ENCODE data around the gene HTR6. TPM values are rescaled to one million over a fixed set of nuclear protein-coding genes. Genes with fewer than 3 reads are reported as not detected.

Gene HTR6
- total and polyA plus RNA-seq, 2 of the 4 experiments (the other 2 are of a cell fraction), result not detected

DNA sequence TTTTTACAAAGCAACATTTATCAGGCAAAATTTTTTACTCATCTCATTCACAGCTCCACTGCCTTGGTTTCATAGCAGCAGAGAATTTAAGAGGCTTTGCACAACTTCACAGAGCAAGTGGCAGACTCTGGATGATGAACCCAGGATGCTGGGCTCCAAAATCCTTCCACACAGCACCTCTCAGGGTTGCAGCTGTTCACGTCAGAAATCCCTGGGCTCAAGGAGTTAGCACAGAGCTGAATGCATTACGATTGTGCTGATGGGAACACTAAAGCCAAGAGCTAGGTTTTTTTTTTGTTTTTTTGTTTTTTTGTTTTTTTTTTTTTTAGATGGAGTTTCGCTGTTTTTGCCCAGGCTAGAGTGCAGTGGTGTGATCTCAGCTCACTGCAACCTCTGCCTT is 2.4 kb upstream of the HTR6 start:
- no peak for TF ChIP-seq NFE2L2 (IDR thresholded peaks at IDR 0.05; ENCODE audit: low read depth, low read length)
- TF ChIP-seq, protein P1, sequence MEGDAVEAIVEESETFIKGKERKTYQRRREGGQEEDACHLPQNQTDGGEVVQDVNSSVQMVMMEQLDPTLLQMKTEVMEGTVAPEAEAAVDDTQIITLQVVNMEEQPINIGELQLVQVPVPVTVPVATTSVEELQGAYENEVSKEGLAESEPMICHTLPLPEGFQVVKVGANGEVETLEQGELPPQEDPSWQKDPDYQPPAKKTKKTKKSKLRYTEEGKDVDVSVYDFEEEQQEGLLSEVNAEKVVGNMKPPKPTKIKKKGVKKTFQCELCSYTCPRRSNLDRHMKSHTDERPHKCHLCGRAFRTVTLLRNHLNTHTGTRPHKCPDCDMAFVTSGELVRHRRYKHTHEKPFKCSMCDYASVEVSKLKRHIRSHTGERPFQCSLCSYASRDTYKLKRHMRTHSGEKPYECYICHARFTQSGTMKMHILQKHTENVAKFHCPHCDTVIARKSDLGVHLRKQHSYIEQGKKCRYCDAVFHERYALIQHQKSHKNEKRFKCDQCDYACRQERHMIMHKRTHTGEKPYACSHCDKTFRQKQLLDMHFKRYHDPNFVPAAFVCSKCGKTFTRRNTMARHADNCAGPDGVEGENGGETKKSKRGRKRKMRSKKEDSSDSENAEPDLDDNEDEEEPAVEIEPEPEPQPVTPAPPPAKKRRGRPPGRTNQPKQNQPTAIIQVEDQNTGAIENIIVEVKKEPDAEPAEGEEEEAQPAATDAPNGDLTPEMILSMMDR (conservative IDR thresholded peaks at IDR 0.05; ENCODE audit: low read depth, low read length), result no peak
- TF ChIP-seq, protein P2, sequence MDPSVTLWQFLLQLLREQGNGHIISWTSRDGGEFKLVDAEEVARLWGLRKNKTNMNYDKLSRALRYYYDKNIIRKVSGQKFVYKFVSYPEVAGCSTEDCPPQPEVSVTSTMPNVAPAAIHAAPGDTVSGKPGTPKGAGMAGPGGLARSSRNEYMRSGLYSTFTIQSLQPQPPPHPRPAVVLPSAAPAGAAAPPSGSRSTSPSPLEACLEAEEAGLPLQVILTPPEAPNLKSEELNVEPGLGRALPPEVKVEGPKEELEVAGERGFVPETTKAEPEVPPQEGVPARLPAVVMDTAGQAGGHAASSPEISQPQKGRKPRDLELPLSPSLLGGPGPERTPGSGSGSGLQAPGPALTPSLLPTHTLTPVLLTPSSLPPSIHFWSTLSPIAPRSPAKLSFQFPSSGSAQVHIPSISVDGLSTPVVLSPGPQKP (IDR thresholded peaks at IDR 0.05; ENCODE audit: borderline replicate concordance, low read depth, low read length), result no peak
- no peak for TF ChIP-seq FOS (IDR thresholded peaks at IDR 0.05; ENCODE audit: low read depth, low read length)
- TF ChIP-seq RAD21 (IDR thresholded peaks at IDR 0.05; ENCODE audit: low read length), result no peak
- TF ChIP-seq MAZ (IDR thresholded peaks at IDR 0.05; ENCODE audit: borderline replicate concordance, low read depth, low read length), result no peak
- TF ChIP-seq SMC3 (IDR thresholded peaks at IDR 0.05; ENCODE audit: low read depth, low read length), result no peak
- TF ChIP-seq CHD1 (IDR thresholded peaks at IDR 0.05; ENCODE audit: low read depth, low read length), result no peak
- TF ChIP-seq RFX5 (IDR thresholded peaks at IDR 0.05; ENCODE audit: low read depth, low read length), result no peak
- TF ChIP-seq POLR2A (IDR thresholded peaks at IDR 0.05; ENCODE audit: low read depth, low read length), result no peak
- TF ChIP-seq BHLHE40 (IDR thresholded peaks at IDR 0.05; ENCODE audit: low read depth, low read length), result no peak
- no peak for TF ChIP-seq MAFK (IDR thresholded peaks at IDR 0.05; ENCODE audit: low read depth, low read length)
- TF ChIP-seq CEBPB (IDR thresholded peaks at IDR 0.05; ENCODE audit: low read depth, low read length), result no peak
- TF ChIP-seq, protein P3, sequence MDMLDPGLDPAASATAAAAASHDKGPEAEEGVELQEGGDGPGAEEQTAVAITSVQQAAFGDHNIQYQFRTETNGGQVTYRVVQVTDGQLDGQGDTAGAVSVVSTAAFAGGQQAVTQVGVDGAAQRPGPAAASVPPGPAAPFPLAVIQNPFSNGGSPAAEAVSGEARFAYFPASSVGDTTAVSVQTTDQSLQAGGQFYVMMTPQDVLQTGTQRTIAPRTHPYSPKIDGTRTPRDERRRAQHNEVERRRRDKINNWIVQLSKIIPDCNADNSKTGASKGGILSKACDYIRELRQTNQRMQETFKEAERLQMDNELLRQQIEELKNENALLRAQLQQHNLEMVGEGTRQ (IDR thresholded peaks at IDR 0.05; ENCODE audit: low read depth, low read length), result no peak
- no peak for TF ChIP-seq RCOR1 (IDR thresholded peaks at IDR 0.05; ENCODE audit: insufficient replicate concordance, low read length)
- no peak overlapping the region for H2AFZ ChIP-seq (replicated peaks; ENCODE audit: low read length, poor library complexity)
- dilution Hi-C loops (cut with HindIII; ENCODE audit: low sequenced_read_pairs, unreplicated experiment) (no loop called here), in situ Hi-C loops (cut with MboI; ENCODE audit: low sequenced_read_pairs) (no loop called here), intact Hi-C loops (cut with micrococcal nuclease) (loop anchor here (5.0 to 10.0 kb wide), 2 partner anchors 222 to 490 kb away; partner anchors contain the start of gene OTUD3)
- BruUV-seq (replicated peaks), result no TSS peak
- no peak overlapping the region for H4K91ac ChIP-seq (ENCODE audit: insufficient read depth, low read depth, low read length)
- H4K5ac ChIP-seq (ENCODE audit: low read depth, low read length), result no peak overlapping the region
- no peak overlapping the region for H3K56ac ChIP-seq (ENCODE audit: extremely low read depth, insufficient read depth, low read length)
- H3K4me3 ChIP-seq (ENCODE audit: insufficient read depth, low read depth, low read length), result no peak overlapping the region
- H4K8ac ChIP-seq (ENCODE audit: low read depth in 2 of 2, low read length in 2 of 2), result no peak overlapping the region
- H3K9me1 ChIP-seq (ENCODE audit: insufficient read depth, low read length), result peaks cover 6% of the 10 kb centered on the region
- H2BK15ac ChIP-seq (ENCODE audit: low read depth, low read length), result no peak overlapping the region
- H3K79me1 ChIP-seq (ENCODE audit: low read depth in 1 of 2, low read length in 2 of 2), result 0 out of 4 replicates have a peak, but pooled peaks cover 0 to 2% of the 10 kb centered on the region in 2 experiments
- POLR2A ChIA-PET (ENCODE audit: unreplicated experiment), result no interaction called here
- no peak overlapping the region for H3K14ac ChIP-seq (replicated peaks; ENCODE audit: low read depth, low read length)
- H2BK5ac ChIP-seq (ENCODE audit: low read depth, low read length, poor library complexity, severe bottlenecking), result no peak overlapping the region
- no peak overlapping the region for H2AK5ac ChIP-seq (ENCODE audit: low read depth, low read length)
- H3K9me3 ChIP-seq (ENCODE audit: control insufficient read depth, insufficient read depth, low read length), result no peaks in the 10 kb centered on the region
- WGBS, 2 experiments (ENCODE audit: extremely low coverage in 2 of 2, insufficient read length in 1 of 2), result no CpG with 5 or more reads among the region's 3 CpGs
- CTCF ChIA-PET, result interaction anchor here (0.6 to 2.5 kb wide), 7 partner anchors 9 to 43 kb away, joined by 3 to 27 read pairs (median 4); no protein-coding TSS in a partner anchor
- peaks cover 41% of the 10 kb centered on the region for H3K27me3 ChIP-seq (ENCODE audit: control insufficient read depth, insufficient read depth, low read length)
- H3K4me2 ChIP-seq (ENCODE audit: low read depth, low read length), result no peak overlapping the region
- H3K4ac ChIP-seq (ENCODE audit: low read depth, low read length), result no peak overlapping the region
- H2BK20ac ChIP-seq (ENCODE audit: low read depth, low read length), result no peak overlapping the region
- no peak overlapping the region for H3K18ac ChIP-seq (ENCODE audit: low read depth, low read length)
- H3K27ac ChIP-seq (ENCODE audit: insufficient read depth, low read length), result no peak overlapping the region
- DNase-seq (no peak), ATAC-seq (ENCODE audit: low read depth) (no peak)
- H2BK120ac ChIP-seq (ENCODE audit: low read depth, low read length), result no peak overlapping the region
- H4K20me1 ChIP-seq (ENCODE audit: insufficient read depth, low read length), result 0 out of 2 replicates have a peak, but pooled peaks cover 7% of the 10 kb centered on the region
- H3K23ac ChIP-seq (ENCODE audit: low read depth, low read length), result no peak overlapping the region
- peaks cover 12% of the 10 kb centered on the region; the same call in 1 of the 2 replicates for H3K36me3 ChIP-seq (ENCODE audit: control insufficient read depth, insufficient read depth, low read length)
- no peak overlapping the region for H3K9ac ChIP-seq (ENCODE audit: low read depth, low read length)
- peaks cover 1% of the 10 kb centered on the region; the same call in 1 of the 2 replicates for H3K4me1 ChIP-seq (ENCODE audit: control insufficient read depth, insufficient read depth, low read length)
- H2AK9ac ChIP-seq (replicated peaks; ENCODE audit: low read depth, low read length, poor library complexity), result no peak overlapping the region
